ENCODE results near the gene CHGA. TPM values are rescaled to one million over a fixed set of nuclear protein-coding genes. Genes with fewer than 3 reads are reported as not detected.

Gene CHGA
- total and polyA plus RNA-seq, 11 donors = 0.07 to 0.19 TPM; not detected in 9

DNA sequence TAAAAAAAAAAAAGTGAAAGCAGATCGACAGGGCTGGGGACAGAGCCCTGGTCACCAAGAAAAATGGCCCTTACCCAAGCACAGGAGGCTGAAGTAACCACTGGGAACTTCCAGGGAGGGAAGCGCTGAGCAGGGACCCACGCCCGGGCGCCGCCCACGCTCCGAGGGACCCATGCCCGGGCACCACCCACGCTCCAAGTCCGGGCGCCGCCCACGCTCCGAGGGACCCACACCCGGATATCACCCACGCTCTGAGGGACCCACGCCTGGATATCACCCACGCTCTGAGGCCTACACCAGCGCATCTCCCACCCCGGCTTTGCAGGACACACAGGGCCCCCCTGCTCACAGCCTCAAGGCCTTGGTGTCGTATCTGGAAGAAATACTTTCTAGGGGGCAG lies 25.7 kb downstream of the CHGA start:
- peaks cover 0 to 58% (median 25%) of the 10 kb centered on the region in 12 donors for H3K4me1 ChIP-seq
- TF ChIP-seq POLR2A (IDR thresholded peaks at IDR 0.05) = no peak
- TF ChIP-seq, protein P1, sequence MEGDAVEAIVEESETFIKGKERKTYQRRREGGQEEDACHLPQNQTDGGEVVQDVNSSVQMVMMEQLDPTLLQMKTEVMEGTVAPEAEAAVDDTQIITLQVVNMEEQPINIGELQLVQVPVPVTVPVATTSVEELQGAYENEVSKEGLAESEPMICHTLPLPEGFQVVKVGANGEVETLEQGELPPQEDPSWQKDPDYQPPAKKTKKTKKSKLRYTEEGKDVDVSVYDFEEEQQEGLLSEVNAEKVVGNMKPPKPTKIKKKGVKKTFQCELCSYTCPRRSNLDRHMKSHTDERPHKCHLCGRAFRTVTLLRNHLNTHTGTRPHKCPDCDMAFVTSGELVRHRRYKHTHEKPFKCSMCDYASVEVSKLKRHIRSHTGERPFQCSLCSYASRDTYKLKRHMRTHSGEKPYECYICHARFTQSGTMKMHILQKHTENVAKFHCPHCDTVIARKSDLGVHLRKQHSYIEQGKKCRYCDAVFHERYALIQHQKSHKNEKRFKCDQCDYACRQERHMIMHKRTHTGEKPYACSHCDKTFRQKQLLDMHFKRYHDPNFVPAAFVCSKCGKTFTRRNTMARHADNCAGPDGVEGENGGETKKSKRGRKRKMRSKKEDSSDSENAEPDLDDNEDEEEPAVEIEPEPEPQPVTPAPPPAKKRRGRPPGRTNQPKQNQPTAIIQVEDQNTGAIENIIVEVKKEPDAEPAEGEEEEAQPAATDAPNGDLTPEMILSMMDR (IDR thresholded peaks at IDR 0.05) = no peak
- WGBS, 4 donors = 90 to 96% (median 92%) methylated on average over 22 of the region's 22 CpGs
- peak in 1 of 5 donors; percentile 40 for DNase-seq
- H3K27ac ChIP-seq = no peak overlapping the region
- peaks cover 0 to 55% (median 24%) of the 10 kb centered on the region in 9 donors for H3K36me3 ChIP-seq
- intact Hi-C loops (cut with DNase I) = no loop called here
- H3K4me3 ChIP-seq = no peak overlapping the region
- ATAC-seq = no peak
- H3K9me3 ChIP-seq = no peaks in the 10 kb centered on the region
- H3K27me3 ChIP-seq = no peaks in the 10 kb centered on the region

DNA sequence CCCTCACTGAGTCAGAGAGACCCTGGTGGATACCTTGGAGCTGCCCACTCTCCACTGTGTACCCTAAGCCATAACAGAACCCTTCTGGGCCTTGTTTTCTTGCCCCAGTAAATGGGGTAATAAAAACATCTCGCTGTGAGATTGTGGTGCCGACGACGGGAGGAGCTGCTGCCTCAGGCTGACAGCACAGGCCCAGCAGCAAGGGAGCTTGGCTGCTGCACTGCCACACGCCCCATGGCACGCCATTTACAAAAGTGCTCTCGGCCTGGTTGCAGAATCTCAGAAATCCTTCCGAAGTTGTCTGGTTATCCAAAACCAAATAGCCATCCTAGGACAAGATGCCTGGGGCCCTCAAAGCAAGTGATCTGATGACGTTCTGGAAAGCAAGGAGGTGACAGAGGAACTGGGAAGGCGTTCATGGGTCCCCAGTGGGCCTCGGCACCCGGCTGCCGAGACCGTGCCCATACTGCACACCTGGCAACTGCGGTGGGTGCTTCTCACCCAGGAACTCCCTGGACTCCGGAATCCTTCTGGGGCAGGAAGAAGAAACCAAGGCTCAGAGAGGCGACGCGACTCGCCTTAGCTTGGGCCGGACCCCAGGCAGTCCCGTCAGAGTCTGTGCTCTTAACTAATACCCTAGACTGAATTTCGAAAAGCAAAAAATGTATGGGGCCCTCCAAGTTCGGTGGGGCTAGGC lies 26.7 kb downstream of the CHGA start:
- intact Hi-C loops (cut with DNase I) = loop anchor here in 5 of 10 donors (2.0 to 5.0 kb wide), 4 partner anchors 88 to 191 kb away; partner anchors contain the start of gene ITPK1 (in 2 of the 5)
- peaks cover 0 to 51% (median 24%) of the 10 kb centered on the region in 9 donors for H3K36me3 ChIP-seq
- H3K27me3 ChIP-seq = no peaks in the 10 kb centered on the region
- TF ChIP-seq, protein P1 (IDR thresholded peaks at IDR 0.05) = no peak
- no peak for TF ChIP-seq POLR2A (IDR thresholded peaks at IDR 0.05)
- peak overlapping the region in 10 of 12 donors; percentile 11 to 75 (median 62) for H3K27ac ChIP-seq
- WGBS, 4 donors = 82 to 94% (median 92%) methylated on average over 24 of the region's 24 CpGs
- peaks cover 0 to 68% (median 25%) of the 10 kb centered on the region in 12 donors for H3K4me1 ChIP-seq
- H3K4me3 ChIP-seq = no peak overlapping the region
- peak in 1 of 5 donors; percentile 33 for DNase-seq
- no peak for ATAC-seq
- H3K9me3 ChIP-seq = no peaks in the 10 kb centered on the region

DNA sequence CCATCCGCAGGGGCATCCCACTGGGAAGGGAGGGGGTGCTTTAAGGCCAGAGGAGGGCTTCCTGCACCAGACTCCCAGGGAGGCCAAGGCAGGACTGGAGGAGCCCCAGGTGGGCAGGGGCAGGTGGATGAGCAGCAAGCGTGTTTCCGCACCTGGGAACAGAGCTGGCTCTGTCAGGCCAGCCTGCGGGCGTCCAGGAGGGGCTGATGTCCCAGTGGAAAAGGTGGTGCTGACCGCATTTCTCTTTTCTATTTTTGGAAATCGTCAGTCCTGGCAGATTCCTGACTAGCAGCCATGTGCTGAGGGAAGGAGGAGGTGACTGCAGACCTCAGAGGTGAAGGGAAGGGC lies 27.2 kb downstream of the CHGA start:
- intact Hi-C loops (cut with DNase I) = loop anchor here in 5 of 10 donors (2.0 to 5.0 kb wide), 4 partner anchors 87 to 191 kb away; partner anchors contain the start of gene ITPK1 (in 2 of the 5)
- Histone ChIP-seq H3K9me3 (no peaks in the 10 kb centered on the region), H3K4me3 (no peak overlapping the region), H3K27ac (peak overlapping the region in 10 of 12 donors; percentile 12 to 75 (median 62)), H3K27me3 (no peaks in the 10 kb centered on the region), H3K4me1 (peaks cover 0 to 73% (median 25%) of the 10 kb centered on the region in 12 donors), H3K36me3 (peaks cover 0 to 52% (median 20%) of the 10 kb centered on the region in 9 donors)
- peak in 3 of 5 donors; percentile 54 to 62 (median 56) for DNase-seq
- TF ChIP-seq, protein P1 (IDR thresholded peaks at IDR 0.05) = peak in 1 of 12 donors; percentile 5
- no peak for TF ChIP-seq POLR2A (IDR thresholded peaks at IDR 0.05)
- peak; percentile 16 to 49 (median 31) for ATAC-seq
- WGBS, 4 donors = 46 to 62% (median 55%) methylated on average over 7 of the region's 7 CpGs

DNA sequence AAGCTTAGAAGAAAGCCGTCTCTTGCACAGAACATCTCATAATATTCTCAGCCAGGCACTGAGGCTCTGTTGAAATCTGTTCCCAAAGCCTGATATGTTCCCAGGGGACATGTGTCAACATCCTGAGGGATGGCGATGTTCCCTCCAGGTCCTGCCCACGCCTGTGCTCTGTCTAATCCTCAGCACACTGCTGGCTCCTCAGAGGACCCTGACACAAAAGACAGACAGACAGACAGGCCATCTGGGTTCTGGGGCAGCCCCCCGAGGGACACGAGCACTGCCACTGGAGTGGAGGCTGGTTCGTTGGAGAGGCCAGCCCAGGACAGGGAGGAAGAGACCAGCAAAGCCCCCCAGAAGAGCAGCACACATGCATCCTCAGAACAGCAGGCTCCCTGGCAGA lies 27.8 kb downstream of the CHGA start:
- H3K4me1 ChIP-seq = peaks cover 0 to 74% (median 25%) of the 10 kb centered on the region in 12 donors

More for the DNA sequence above, 27.8 kb downstream of the CHGA start:
- peak in 1 of 4 donors; percentile 16 for ATAC-seq
- DNase-seq = peak in 2 of 5 donors; percentile 58 to 59
- Histone ChIP-seq H3K36me3 (peaks cover 0 to 47% (median 18%) of the 10 kb centered on the region in 9 donors), H3K4me3 (no peak overlapping the region), H3K9me3 (no peaks in the 10 kb centered on the region), H3K27ac (peak overlapping the region in 8 of 12 donors; percentile 2 to 75 (median 69)), H3K27me3 (no peaks in the 10 kb centered on the region)
- WGBS, 4 donors = 57 to 64% (median 57%) methylated on average over 6 of the region's 6 CpGs
- intact Hi-C loops (cut with DNase I) = loop anchor here in 5 of 10 donors (2.0 to 5.0 kb wide), 4 partner anchors 87 to 190 kb away; partner anchors contain the start of gene ITPK1 (in 2 of the 5)
- no peak for TF ChIP-seq POLR2A (IDR thresholded peaks at IDR 0.05)
- TF ChIP-seq, protein P1 (IDR thresholded peaks at IDR 0.05) = no peak

Measured in heart left ventricle (tissue), 16 donors.